BLaER1 (cell line): ENCODE results near the gene PLXNA3.

ENCODE experiments used
- H3K27ac ChIP-seq: shearing (Covaris generic); formaldehyde crosslinking; 2 replicates; pipeline ENCODE4 v1.8.1; 2022
- H3K27me3 ChIP-seq: shearing (Covaris generic); formaldehyde crosslinking; 2 replicates; pipeline ENCODE4 v1.8.1; 2022
- H3K36me3 ChIP-seq: shearing (Covaris generic); formaldehyde crosslinking; 2 replicates; pipeline ENCODE4 v1.8.1; 2022
- H3K4me1 ChIP-seq: shearing (Covaris generic); formaldehyde crosslinking; 2 replicates; pipeline ENCODE4 v1.8.1; 2022
- H3K4me2 ChIP-seq: shearing (Covaris generic); formaldehyde crosslinking; 2 replicates; pipeline ENCODE4 v1.8.1; 2022
- H3K4me3 ChIP-seq: shearing (Covaris generic); formaldehyde crosslinking; 2 replicates; pipeline ENCODE4 v1.8.1; 2022
- H3K9ac ChIP-seq: shearing (Covaris generic); formaldehyde crosslinking; 2 replicates; pipeline ENCODE4 v1.8.1; 2022
- H3K9me3 ChIP-seq: shearing (Covaris generic); formaldehyde crosslinking; 2 replicates; pipeline ENCODE4 v1.8.1; 2022
- H4K20me1 ChIP-seq: shearing (Covaris generic); formaldehyde crosslinking; 2 replicates; pipeline ENCODE4 v1.8.1; 2022
- Cebpa-rat ChIP-seq: shearing (Covaris generic); IDR thresholded peaks from 2 replicates; pipeline ENCODE4 v1.8.1; 2022

PLXNA3 gene

GRCh38 chrX:154434394-154435168 lies 23.5 kb upstream of the PLXNA3 start:
- H3K27ac ChIP-seq, result no peak overlapping the region
- no peak overlapping the region for H3K9ac ChIP-seq
- H4K20me1 ChIP-seq, result peaks cover 28% of the 10 kb centered on the region
- peaks cover 33% of the 10 kb centered on the region for H3K4me1 ChIP-seq
- TF ChIP-seq Cebpa-rat, result no peak
- no peak overlapping the region for H3K4me2 ChIP-seq
- peaks cover 58% of the 10 kb centered on the region for H3K36me3 ChIP-seq
- peaks cover 10% of the 10 kb centered on the region for H3K9me3 ChIP-seq
- no peak overlapping the region for H3K4me3 ChIP-seq
- H3K27me3 ChIP-seq, result peaks cover 17% of the 10 kb centered on the region; the same call in 1 of the 2 replicates

- TF ChIP-seq Cebpa-rat, result no peak
- peaks cover 17% of the 10 kb centered on the region; the same call in 1 of the 2 replicates for H3K27me3 ChIP-seq
- H3K36me3 ChIP-seq, result peaks cover 62% of the 10 kb centered on the region
- peaks cover 27% of the 10 kb centered on the region for H3K4me1 ChIP-seq
- no peak overlapping the region for H3K9ac ChIP-seq
- H4K20me1 ChIP-seq, result peaks cover 32% of the 10 kb centered on the region
- peaks cover 8% of the 10 kb centered on the region for H3K9me3 ChIP-seq
- no peak overlapping the region for H3K4me3 ChIP-seq
- H3K27ac ChIP-seq, result no peak overlapping the region
- H3K4me2 ChIP-seq, result no peak overlapping the region
Observed at GRCh38 chrX:154435171-154435733, 22.8 kb upstream of the PLXNA3 start.

- no peak for TF ChIP-seq Cebpa-rat
- H3K36me3 ChIP-seq, result peaks cover 65% of the 10 kb centered on the region
- peaks cover 17% of the 10 kb centered on the region; the same call in 1 of the 2 replicates for H3K27me3 ChIP-seq
- H3K4me1 ChIP-seq, result peaks cover 17% of the 10 kb centered on the region
- H3K9ac ChIP-seq, result peak overlapping the region; percentile 82
- peak overlapping the region; percentile 89 for H3K27ac ChIP-seq
- H3K9me3 ChIP-seq, result peaks cover 13% of the 10 kb centered on the region
- peaks cover 40% of the 10 kb centered on the region for H4K20me1 ChIP-seq
- peak overlapping the region; percentile 71 for H3K4me2 ChIP-seq
- H3K4me3 ChIP-seq, result peak overlapping the region; percentile 80
Observed at GRCh38 chrX:154436374-154436982, 21.6 kb upstream of the PLXNA3 start.

GRCh38 chrX:154436983-154437752 lies 20.9 kb upstream of the PLXNA3 start, which contains the start of gene GDI1:
Gene GDI1, plus strand, starts transcription at chrX:154437154. Its CDS starts 101 bp downstream, at chrX:154437255.
- Histone ChIP-seq H3K36me3 (peaks cover 65% of the 10 kb centered on the region), H3K4me2 (peak within 1 kb of the TSS; percentile 85), H3K9me3 (peaks cover 13% of the 10 kb centered on the region)

GRCh38 chrX:154437971-154438893 lies 19.8 kb upstream of the PLXNA3 start:
- TF ChIP-seq Cebpa-rat, result no peak
- H3K4me2 ChIP-seq, result peak overlapping the region; percentile 85
- H3K9ac ChIP-seq, result peak overlapping the region; percentile 82
- peaks cover 10% of the 10 kb centered on the region; the same call in 1 of the 2 replicates for H3K27me3 ChIP-seq
- H3K4me1 ChIP-seq, result peaks cover 17% of the 10 kb centered on the region
- H3K4me3 ChIP-seq, result peak overlapping the region; percentile 80
- H4K20me1 ChIP-seq, result peaks cover 41% of the 10 kb centered on the region
- peaks cover 13% of the 10 kb centered on the region for H3K9me3 ChIP-seq
- no peak overlapping the region for H3K27ac ChIP-seq
- H3K36me3 ChIP-seq, result peaks cover 59% of the 10 kb centered on the region

More at GRCh38 chrX:154436983-154437752, 20.9 kb upstream of the PLXNA3 start, which contains the start of gene GDI1:
- Histone ChIP-seq H4K20me1 (peaks cover 38% of the 10 kb centered on the region), H3K9ac (peak within 1 kb of the TSS; percentile 82), H3K4me1 (peaks cover 17% of the 10 kb centered on the region), H3K4me3 (peak within 1 kb of the TSS; percentile 80), H3K27me3 (peaks cover 18% of the 10 kb centered on the region; the same call in 1 of the 2 replicates), H3K27ac (peak within 1 kb of the TSS; percentile 89)
- TF ChIP-seq Cebpa-rat, result no peak

- H3K4me3 ChIP-seq, result no peak overlapping the region
- no peak overlapping the region for H3K27ac ChIP-seq
- H3K27me3 ChIP-seq, result 0 out of 2 replicates have a peak, but pooled peaks cover 6% of the 10 kb centered on the region
- H3K4me2 ChIP-seq, result no peak overlapping the region
- no peak for TF ChIP-seq Cebpa-rat
- peaks cover 23% of the 10 kb centered on the region for H3K4me1 ChIP-seq
- peaks cover 21% of the 10 kb centered on the region for H3K9me3 ChIP-seq
- peaks cover 52% of the 10 kb centered on the region for H4K20me1 ChIP-seq
- peaks cover 43% of the 10 kb centered on the region for H3K36me3 ChIP-seq
- no peak overlapping the region for H3K9ac ChIP-seq
Observed at GRCh38 chrX:154439841-154440240, 18.2 kb upstream of the PLXNA3 start.

GRCh38 chrX:154440623-154441357 lies 17.3 kb upstream of the PLXNA3 start:
- no peak overlapping the region for H3K4me2 ChIP-seq
- no peak overlapping the region for H3K4me3 ChIP-seq
- peaks cover 26% of the 10 kb centered on the region for H3K4me1 ChIP-seq
- 0 out of 2 replicates have a peak, but pooled peaks cover 9% of the 10 kb centered on the region for H3K27me3 ChIP-seq
- peaks cover 62% of the 10 kb centered on the region for H4K20me1 ChIP-seq
- no peak overlapping the region for H3K9ac ChIP-seq
- peaks cover 36% of the 10 kb centered on the region for H3K36me3 ChIP-seq
- no peak for TF ChIP-seq Cebpa-rat
- no peak overlapping the region for H3K27ac ChIP-seq
- H3K9me3 ChIP-seq, result peaks cover 21% of the 10 kb centered on the region

GRCh38 chrX:154441564-154441963 lies 16.5 kb upstream of the PLXNA3 start:
- peaks cover 62% of the 10 kb centered on the region for H4K20me1 ChIP-seq
- peaks cover 44% of the 10 kb centered on the region for H3K36me3 ChIP-seq
- no peak overlapping the region for H3K4me3 ChIP-seq
- H3K9ac ChIP-seq, result no peak overlapping the region
- no peak overlapping the region for H3K27ac ChIP-seq
- H3K4me2 ChIP-seq, result no peak overlapping the region
- 0 out of 2 replicates have a peak, but pooled peaks cover 17% of the 10 kb centered on the region for H3K27me3 ChIP-seq
- no peak for TF ChIP-seq Cebpa-rat
- H3K9me3 ChIP-seq, result peaks cover 21% of the 10 kb centered on the region
- H3K4me1 ChIP-seq, result peaks cover 20% of the 10 kb centered on the region
